GM18526 (cell line): ENCODE data around the gene CREBBP.

Experiments used
- POLR2A ChIP-seq: IDR thresholded peaks from 3 replicates; pipeline ENCODE4 v1.6.1; 2011; ENCODE audit not compliant: insufficient read length; ENCODE audit errors: extremely low read depth

Gene CREBBP

GRCh38 chr16:3690980-3691720 lies 189.4 kb downstream of the CREBBP start:
- no peak for TF ChIP-seq POLR2A

- no peak for TF ChIP-seq POLR2A
Measured at GRCh38 chr16:3690470-3690928, 190.0 kb downstream of the CREBBP start.

GRCh38 chr16:3689731-3690130 lies 190.8 kb downstream of the CREBBP start:
- no peak for TF ChIP-seq POLR2A

GRCh38 chr16:3687792-3688191 lies 192.7 kb downstream of the CREBBP start:
- no peak for TF ChIP-seq POLR2A

DNA sequence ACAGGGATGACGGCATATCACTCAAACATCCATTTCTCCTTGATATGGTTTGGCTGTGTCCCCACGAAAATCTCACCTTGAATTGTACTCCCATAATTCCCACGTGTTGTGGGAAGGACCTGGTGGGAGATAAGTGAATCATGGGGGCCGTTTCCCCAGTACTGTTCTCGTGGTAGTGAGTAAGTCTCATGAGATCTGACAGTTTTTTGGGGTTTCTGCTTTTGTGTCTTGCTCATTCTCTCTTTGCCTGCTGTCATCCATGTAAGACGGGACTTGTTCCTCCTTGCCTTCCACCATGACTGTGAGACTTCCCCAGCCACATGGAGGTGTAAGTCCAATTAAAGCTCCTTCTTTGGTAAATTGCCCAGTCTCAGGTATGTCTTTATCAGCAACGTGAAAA lies 193.5 kb downstream of the CREBBP start:
- TF ChIP-seq POLR2A, result no peak

GRCh38 chr16:3681206-3681605 lies 199.3 kb downstream of the CREBBP start:
- TF ChIP-seq POLR2A, result no peak

GRCh38 chr16:3677994-3678393 lies 202.5 kb downstream of the CREBBP start:
- TF ChIP-seq POLR2A, result no peak

DNA sequence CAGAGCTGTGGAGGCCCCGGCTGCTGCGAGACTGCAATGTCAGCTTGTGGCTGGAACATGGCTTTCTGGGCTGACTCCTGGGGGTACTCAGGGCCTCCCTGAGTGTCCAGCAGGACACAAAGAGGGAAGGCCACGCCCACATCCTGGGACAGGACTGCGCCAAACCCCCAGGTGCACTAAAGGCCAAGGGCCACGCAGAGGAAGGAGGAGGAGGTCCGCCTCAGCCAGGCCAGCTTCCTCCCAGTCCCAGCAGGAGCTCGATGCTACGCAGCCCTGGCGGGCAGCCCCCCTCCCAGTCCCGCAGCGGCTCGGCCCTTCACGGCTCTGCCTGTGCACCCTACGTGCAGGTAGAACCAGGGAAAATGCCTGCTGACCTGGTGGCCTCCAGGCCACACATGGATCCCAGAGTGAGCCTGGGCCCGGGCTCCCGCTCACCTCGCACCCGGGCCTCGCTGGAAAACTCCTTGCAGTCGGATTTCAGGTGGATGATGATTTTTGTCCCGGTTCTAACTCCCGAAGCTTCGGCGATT lies 204.8 kb downstream of the CREBBP start:
- TF ChIP-seq POLR2A, result no peak
